GM12864 (cell line): Measurements from ENCODE around the gene TBL2.
"Not testable (repeated sequence)": the region's sequence is repeated elsewhere in the genome, so short reads cannot be mapped to it uniquely, and the experiment has no call there.

Experiments
- DNase-seq: peaks from one replicate; pipeline ENCODE4 v3.0.0-alpha.2; 2011; ENCODE audit warnings: low read depth
- H3K4me3 ChIP-seq: 2 replicates; pipeline ENCODE4 v1.5.1; 2011; ENCODE audit warnings: mild to moderate bottlenecking, low read depth, low read length, control low read depth
- CTCF ChIP-seq: IDR thresholded peaks from 2 replicates; pipeline ENCODE4 v1.5.1; 2011; ENCODE audit warnings: low read depth, mild to moderate bottlenecking, moderate library complexity, low read length, control low read depth, inconsistent platforms; ENCODE audit errors: missing control alignments

TBL2 gene

DNA sequence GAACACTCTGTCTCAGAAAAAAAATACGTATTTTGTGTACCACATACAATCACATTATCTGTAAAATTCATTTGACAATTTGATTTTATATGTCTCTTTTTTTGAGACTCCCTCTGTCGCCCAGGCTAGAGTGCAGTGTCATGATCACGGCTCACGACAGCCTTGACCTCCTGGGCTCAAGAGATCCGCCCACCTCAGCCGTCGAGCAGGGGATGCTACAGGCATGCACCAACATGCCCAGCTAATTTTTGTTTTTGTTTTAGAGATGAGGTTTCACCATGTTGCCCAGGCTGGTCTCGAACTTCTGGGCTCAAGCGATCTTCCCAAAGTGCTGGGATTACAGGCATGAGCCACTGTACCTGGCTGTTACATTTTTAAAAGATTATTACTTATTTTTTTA lies 44.6 kb downstream of the TBL2 start:
- no peak for DNase-seq
- H3K4me3 ChIP-seq = no peak overlapping the region
- no peak for TF ChIP-seq CTCF

- DNase-seq = no peak
- H3K4me3 ChIP-seq = no peak overlapping the region
- no peak for TF ChIP-seq CTCF
Observed at GRCh38 chr7:73532224-73532623, 46.2 kb downstream of the TBL2 start.

- H3K4me3 ChIP-seq = no peak overlapping the region
- no peak for DNase-seq
- TF ChIP-seq CTCF = no peak
Observed at GRCh38 chr7:73530800-73531199, 47.6 kb downstream of the TBL2 start.

- no peak overlapping the region for H3K4me3 ChIP-seq
- DNase-seq = no peak
- no peak for TF ChIP-seq CTCF
Observed at GRCh38 chr7:73526896-73527821, 51.2 kb downstream of the TBL2 start.

DNA sequence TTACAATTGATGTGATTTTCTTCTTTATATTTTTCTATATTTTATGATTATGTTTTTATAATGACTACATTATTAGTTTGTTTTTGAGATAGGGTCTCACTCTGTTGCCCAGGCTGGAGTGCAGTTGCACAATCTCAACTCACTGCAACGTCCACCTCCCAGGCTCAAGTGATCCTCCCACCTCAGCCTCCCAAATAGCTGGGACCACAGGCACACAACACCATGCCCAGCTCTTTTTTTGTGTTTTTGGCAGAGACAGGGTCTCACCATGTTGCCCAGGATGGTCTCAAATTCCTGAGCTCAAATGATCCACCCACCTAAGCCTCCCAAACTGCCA lies 52.3 kb downstream of the TBL2 start:
- DNase-seq, H3K4me3 ChIP-seq: not testable (repeated sequence)

DNA sequence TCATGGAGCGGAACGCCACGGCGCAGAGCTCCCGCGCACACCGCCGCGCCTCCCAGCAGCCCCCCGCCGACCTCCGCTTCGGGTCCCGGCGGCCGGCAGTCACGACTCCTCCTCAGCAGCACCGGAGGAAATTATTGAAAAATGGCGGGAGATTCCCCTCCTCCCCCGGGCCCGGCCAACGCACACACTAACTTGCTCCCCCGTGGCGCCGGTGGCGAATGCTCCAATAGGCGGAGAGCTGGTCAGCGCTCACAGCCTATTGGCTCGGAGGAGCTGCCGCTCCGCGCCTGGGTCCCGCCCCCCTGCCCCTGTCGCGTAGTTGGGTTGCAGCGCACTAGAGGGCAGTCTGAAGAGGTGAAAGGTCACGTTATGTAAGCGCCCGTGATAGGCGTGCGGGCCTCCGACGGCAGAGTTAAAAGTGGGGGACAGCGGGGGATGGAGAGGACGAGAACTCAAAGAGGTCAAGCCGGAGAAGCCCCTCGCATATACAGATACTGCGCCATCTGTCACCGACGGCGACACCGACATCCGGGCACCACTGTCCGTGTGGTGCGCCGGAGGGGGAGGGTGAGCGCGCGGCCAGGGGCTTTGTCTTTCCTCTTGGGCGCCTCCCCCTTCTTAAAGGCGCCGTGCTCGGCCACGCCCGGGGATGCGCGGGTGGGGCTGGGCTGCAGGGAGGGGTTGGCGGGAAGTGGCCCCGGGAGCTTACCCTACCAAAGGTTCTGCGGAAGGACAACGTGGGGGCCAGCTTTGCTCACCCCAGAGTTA lies 56.1 kb downstream of the TBL2 start, which contains the start of gene BAZ1B:
Gene BAZ1B, minus strand, starts transcription at position 189 of the 768 bp plus-strand sequence. CDS start 360 bp downstream, outside the sequence.
- H3K4me3 ChIP-seq = peak within 1 kb of the TSS; percentile 55
- DNase-seq = peak; percentile 97
- no peak for TF ChIP-seq CTCF

GRCh38 chr7:73521636-73522104 lies 56.7 kb downstream of the TBL2 start:
- H3K4me3 ChIP-seq = peak overlapping the region; percentile 55
- DNase-seq = no peak
- no peak for TF ChIP-seq CTCF
